SU-DHL-6 (cell line): ENCODE results near the gene UBL4A.

ENCODE experiments used
- H2AFZ ChIP-seq: fragments of 200-600 bp; sonication (generic); 2 replicates; pipeline ENCODE4 v1.6.1; 2014; ENCODE audit warnings: low read depth, mild to moderate bottlenecking, moderate library complexity, mixed read lengths, antibody characterized with exemption, low read length; ENCODE audit not compliant: severe bottlenecking
- H3F3A ChIP-seq: fragments of 200-600 bp; shearing (Covaris generic); 2 replicates; pipeline ENCODE4 v1.6.0; 2016; ENCODE audit warnings: antibody characterized with exemption, mild to moderate bottlenecking; ENCODE audit not compliant: insufficient read depth
- H3K27ac ChIP-seq: fragments of 200-600 bp; sonication (generic); 2 replicates; pipeline ENCODE4 v1.5.1; 2016; ENCODE audit warnings: low read depth, mild to moderate bottlenecking, low read length, moderate library complexity, mixed read lengths
- H3K27me3 ChIP-seq: fragments of 200-600 bp; sonication (generic), shearing (Covaris generic); 2 replicates; pipeline ENCODE4 v1.6.0; 2014; ENCODE audit warnings: mild to moderate bottlenecking, low read length
- H3K36me3 ChIP-seq: fragments of 200-600 bp; sonication (generic); 2 replicates; pipeline ENCODE4 v1.6.1; 2014; ENCODE audit warnings: mild to moderate bottlenecking, low read length, mixed read lengths
- H3K4me2 ChIP-seq: fragments of 300-600, 200-600 bp; shearing (Covaris generic), sonication (generic); 2 replicates; pipeline ENCODE4 v1.6.0; 2014; ENCODE audit warnings: low read length, low read depth, mild to moderate bottlenecking; ENCODE audit not compliant: poor library complexity, severe bottlenecking
- H3K4me3 ChIP-seq: fragments of 200-600 bp; sonication (generic); 2 replicates; pipeline ENCODE4 v1.5.1; 2014; ENCODE audit warnings: antibody characterized with exemption, low read length, mild to moderate bottlenecking, mixed read lengths; ENCODE audit not compliant: insufficient read depth, poor library complexity, severe bottlenecking
- H3K79me2 ChIP-seq: fragments of 200-600 bp; sonication (generic); 2 replicates; pipeline ENCODE4 v1.6.1; 2014; ENCODE audit warnings: mild to moderate bottlenecking, low read length, moderate library complexity; ENCODE audit not compliant: insufficient read depth
- H3K9ac ChIP-seq: fragments of 200-600 bp; sonication (generic); 2 replicates; pipeline ENCODE4 v1.7.0; 2014; ENCODE audit warnings: mild to moderate bottlenecking, low read length
- H3K9me2 ChIP-seq: fragments of 200-600 bp; sonication (generic); replicated peaks from 2 replicates; pipeline ENCODE4 v1.6.1; 2014; ENCODE audit warnings: low read length; ENCODE audit not compliant: insufficient read depth
- H3K9me3 ChIP-seq: fragments of 200-600 bp; sonication (generic); 2 replicates; pipeline ENCODE4 v1.6.1; 2014; ENCODE audit warnings: low read length, mixed read lengths; ENCODE audit not compliant: insufficient read depth
- H4K20me1 ChIP-seq: fragments of 200-600 bp; sonication (generic); 2 replicates; pipeline ENCODE4 v1.6.1; 2014; ENCODE audit warnings: low read depth, mild to moderate bottlenecking, antibody characterized with exemption, low read length, moderate library complexity, mixed read lengths
- EZH2phosphoT487 ChIP-seq: fragments of 200-600 bp; sonication (generic), shearing (Covaris generic); conservative IDR thresholded peaks from 2 replicates; pipeline ENCODE4 v1.6.1; 2018; ENCODE audit warnings: mild to moderate bottlenecking, antibody characterized with exemption, low read length, moderate library complexity, mixed read lengths
- TF ChIP-seq, protein P1 (sequence below): fragments of 200-600 bp; sonication (generic); IDR thresholded peaks from one replicate; pipeline ENCODE4 v1.5.1; 2017; ENCODE audit warnings: antibody characterized with exemption, mild to moderate bottlenecking, low read length, moderate library complexity; ENCODE audit not compliant: insufficient read depth, poor library complexity, severe bottlenecking

The UBL4A gene

DNA sequence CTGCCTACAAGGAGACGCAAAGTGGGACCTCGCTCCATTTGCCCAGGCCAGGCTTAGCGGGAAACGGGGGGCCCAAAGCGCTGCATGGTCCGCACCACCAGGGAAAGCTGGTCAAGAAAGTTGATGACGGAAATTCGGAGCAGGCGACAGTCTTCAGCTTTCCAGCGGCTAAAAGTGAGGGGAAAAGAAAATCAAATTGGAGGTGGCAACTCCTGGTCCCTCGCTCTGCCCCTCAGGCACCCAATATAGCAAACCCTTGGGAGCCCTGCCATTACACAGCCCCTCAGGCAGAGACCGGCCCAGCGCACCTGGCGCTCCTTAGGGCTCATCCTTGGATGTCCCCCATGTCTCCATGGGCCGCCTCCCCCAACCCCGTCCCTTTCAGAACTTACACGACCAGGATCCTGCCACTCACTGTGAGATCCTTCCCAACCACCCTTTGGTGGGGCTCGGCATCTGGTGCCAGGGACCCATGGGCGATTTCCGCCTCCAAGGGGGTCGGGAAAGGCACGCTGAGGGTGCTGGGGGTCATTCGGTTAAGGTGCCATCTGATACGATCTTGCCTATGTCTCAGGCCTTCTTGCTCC, 8.4 kb downstream of the UBL4A start:
- no peaks in the 10 kb centered on the region for H3K36me3 ChIP-seq
- no peaks in the 10 kb centered on the region for H3K9me2 ChIP-seq
- H3F3A ChIP-seq, result peaks cover 20% of the 10 kb centered on the region
- peak overlapping the region; percentile 88 for H3K27ac ChIP-seq
- H3K27me3 ChIP-seq, result no peaks in the 10 kb centered on the region
- peak overlapping the region; percentile 71 for H3K4me3 ChIP-seq
- H3K9ac ChIP-seq, result peak overlapping the region; percentile 78
- H3K9me3 ChIP-seq, result no peaks in the 10 kb centered on the region
- no peak for TF ChIP-seq EZH2phosphoT487
- TF ChIP-seq, protein P1, sequence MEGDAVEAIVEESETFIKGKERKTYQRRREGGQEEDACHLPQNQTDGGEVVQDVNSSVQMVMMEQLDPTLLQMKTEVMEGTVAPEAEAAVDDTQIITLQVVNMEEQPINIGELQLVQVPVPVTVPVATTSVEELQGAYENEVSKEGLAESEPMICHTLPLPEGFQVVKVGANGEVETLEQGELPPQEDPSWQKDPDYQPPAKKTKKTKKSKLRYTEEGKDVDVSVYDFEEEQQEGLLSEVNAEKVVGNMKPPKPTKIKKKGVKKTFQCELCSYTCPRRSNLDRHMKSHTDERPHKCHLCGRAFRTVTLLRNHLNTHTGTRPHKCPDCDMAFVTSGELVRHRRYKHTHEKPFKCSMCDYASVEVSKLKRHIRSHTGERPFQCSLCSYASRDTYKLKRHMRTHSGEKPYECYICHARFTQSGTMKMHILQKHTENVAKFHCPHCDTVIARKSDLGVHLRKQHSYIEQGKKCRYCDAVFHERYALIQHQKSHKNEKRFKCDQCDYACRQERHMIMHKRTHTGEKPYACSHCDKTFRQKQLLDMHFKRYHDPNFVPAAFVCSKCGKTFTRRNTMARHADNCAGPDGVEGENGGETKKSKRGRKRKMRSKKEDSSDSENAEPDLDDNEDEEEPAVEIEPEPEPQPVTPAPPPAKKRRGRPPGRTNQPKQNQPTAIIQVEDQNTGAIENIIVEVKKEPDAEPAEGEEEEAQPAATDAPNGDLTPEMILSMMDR, result no peak
- H2AFZ ChIP-seq, result no peak overlapping the region
- no peaks in the 10 kb centered on the region for H3K79me2 ChIP-seq
- H4K20me1 ChIP-seq, result no peaks in the 10 kb centered on the region
- H3K4me2 ChIP-seq, result peak overlapping the region; percentile 89

DNA sequence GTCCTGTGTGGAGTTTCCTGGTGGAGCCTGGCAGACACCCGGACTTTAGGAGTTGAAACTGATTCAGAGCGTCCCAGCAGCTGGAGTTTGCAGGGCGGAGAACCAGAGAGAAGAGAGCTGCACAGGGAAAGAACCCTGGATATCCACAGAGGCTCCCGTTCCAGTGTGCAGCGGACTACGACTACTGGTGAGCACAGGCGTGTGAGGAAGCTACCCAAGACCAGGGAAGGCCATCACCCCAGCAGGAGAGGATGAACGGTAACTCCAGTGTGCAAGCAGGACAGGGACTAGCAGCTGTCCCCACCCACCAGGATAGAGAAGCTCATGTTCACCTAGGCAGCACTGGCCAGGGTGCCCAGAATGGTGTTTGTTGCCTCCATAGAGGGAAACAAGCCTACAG, 9.6 kb downstream of the UBL4A start:
- Histone ChIP-seq H3K79me2 (no peaks in the 10 kb centered on the region), H3K36me3 (no peaks in the 10 kb centered on the region), H3K9ac (no peak overlapping the region), H2AFZ (no peak overlapping the region), H3F3A (peaks cover 18% of the 10 kb centered on the region), H3K4me3 (no peak overlapping the region), H3K9me2 (no peaks in the 10 kb centered on the region), H3K27me3 (no peaks in the 10 kb centered on the region), H3K27ac (no peak overlapping the region), H3K4me2 (no peak overlapping the region), H4K20me1 (no peaks in the 10 kb centered on the region), H3K9me3 (no peaks in the 10 kb centered on the region)
- TF ChIP-seq, protein P1, result no peak
- TF ChIP-seq EZH2phosphoT487, result no peak

DNA sequence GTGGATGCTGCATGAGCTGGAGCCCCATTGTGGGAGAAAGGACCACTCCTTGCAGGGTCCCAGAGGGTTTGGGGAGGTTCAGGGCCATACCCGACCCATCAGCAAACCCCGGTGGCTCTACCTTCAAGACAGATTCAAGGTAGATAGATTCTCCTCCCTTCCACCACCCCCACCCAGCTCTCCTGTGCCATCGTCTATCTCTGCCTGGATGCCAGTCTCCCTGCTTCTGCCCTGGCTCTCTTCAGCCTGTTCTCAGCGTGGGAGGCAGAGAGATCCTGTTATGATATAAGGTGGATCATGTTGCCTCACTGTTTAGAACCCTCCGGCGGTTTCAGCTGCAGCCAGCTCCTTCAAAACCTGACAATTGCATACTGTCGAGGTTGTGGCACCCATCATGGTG, 12.7 kb downstream of the UBL4A start:
- H3K36me3 ChIP-seq, result no peaks in the 10 kb centered on the region
- no peak overlapping the region for H3K27ac ChIP-seq
- H3K4me2 ChIP-seq, result no peak overlapping the region
- no peak overlapping the region for H2AFZ ChIP-seq
- H3K9me2 ChIP-seq, result no peaks in the 10 kb centered on the region
- peaks cover 10% of the 10 kb centered on the region; the same call in 1 of the 2 replicates for H3F3A ChIP-seq
- H4K20me1 ChIP-seq, result no peaks in the 10 kb centered on the region
- H3K27me3 ChIP-seq, result no peaks in the 10 kb centered on the region
- H3K4me3 ChIP-seq, result no peak overlapping the region
- H3K79me2 ChIP-seq, result no peaks in the 10 kb centered on the region
- no peaks in the 10 kb centered on the region for H3K9me3 ChIP-seq
- TF ChIP-seq EZH2phosphoT487, result no peak
- TF ChIP-seq, protein P1, result no peak
- no peak overlapping the region for H3K9ac ChIP-seq
